Measurements from ENCODE around the gene TNIK.
"Not testable (repeated sequence)": the region's sequence is repeated elsewhere in the genome, so short reads cannot be mapped to it uniquely, and the experiment has no call there.

The TNIK gene

GRCh38 chr3:171384101-171384891 lies 75.9 kb downstream of the TNIK start:
- DNase-seq (ENCODE audit: low read depth in 2 of 2), result no peak

DNA sequence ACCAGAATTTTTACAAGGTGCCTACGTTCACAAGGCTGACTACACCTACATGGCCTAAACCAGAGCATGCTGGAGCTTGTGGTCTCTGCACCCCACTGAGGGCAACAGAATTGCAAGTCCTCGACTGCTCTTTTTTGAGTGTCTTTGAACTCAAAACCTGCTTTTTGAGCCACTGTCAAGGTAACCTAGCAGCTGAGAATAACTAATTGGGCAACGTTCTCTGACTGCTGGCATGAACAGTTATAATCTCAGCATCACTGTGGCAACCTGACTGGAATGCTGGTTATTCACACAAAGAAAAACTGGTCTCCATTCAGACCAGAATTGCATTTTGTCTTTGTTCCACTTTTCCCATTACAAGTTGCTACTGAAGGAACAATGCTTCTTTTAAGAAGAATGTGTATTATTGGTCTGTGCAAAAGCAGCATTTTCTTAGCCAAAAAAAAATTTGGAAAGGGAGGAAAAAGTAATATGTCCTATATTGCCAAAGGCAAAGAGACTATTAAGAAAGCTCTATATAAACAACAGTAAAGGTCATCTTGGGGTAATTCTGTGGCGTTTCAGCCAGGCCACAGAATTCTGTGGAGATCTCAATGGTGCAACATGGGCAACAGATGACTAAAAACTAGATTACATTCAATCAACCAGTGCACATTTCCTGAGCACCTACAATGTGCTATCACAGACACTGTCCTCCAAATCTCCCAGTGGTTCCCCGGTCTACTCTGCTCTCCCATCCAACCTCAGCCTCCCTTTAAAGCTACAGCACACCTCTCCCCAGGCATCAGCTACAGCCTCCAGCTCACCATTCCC lies 76.8 kb downstream of the TNIK start:
- no peak for DNase-seq (ENCODE audit: low read depth in 2 of 2)

- DNase-seq (ENCODE audit: low read depth in 2 of 2), result not testable (repeated sequence)
These were observed 77.9 kb downstream of the TNIK start for GRCh38 chr3:171382347-171382746.

GRCh38 chr3:171380711-171381425 lies 79.3 kb downstream of the TNIK start:
- DNase-seq (ENCODE audit: low read depth in 2 of 2), result no peak

DNA sequence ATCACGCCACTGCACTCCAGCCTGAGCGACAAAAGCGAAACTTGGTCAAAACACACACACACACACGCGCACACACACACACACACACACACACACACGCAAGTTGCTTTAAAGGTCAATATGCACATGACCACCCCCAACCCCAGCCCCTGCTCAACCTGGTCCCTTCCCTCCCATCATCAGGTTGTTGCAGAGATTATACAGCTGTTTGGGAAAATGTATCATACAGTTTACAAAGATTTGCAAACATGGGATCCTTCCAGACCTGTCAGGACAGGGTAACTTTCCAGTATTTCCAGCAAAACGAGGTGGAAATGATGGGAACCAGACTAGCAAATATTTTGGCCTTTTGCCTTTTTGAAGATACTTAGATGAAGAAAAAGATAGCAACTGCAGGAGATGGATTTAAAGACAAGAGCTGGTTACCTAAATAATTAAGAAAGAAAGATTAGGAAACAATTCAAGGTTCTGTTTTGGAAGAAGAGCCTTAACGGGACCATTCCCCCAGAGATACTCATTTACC lies 80.2 kb downstream of the TNIK start:
- DNase-seq (ENCODE audit: low read depth in 2 of 2), result no peak

DNA sequence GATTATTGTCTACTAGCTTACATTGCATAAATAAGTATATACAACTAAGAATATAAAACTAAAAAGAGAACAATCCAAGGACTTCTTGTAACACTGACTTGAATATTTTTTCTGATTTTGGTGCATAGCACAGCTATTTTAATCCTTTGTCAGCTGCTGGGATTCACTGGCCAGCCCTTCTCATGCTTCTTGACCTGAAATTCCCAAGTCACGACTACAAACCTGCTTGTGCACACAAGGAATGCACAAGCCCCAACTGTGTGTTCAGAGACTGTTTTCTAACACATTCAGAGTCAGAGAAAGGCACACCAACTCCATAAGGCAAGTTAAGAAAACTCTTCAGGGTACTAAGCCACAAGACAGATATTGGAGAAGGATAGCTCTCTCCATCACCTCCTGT lies 80.9 kb downstream of the TNIK start:
- peak in 1 of 2 experiments; percentile 50 for DNase-seq (ENCODE audit: low read depth in 2 of 2)

- DNase-seq (ENCODE audit: low read depth in 2 of 2), result no peak
These were observed 81.6 kb downstream of the TNIK start for GRCh38 chr3:171378586-171378985.

DNA sequence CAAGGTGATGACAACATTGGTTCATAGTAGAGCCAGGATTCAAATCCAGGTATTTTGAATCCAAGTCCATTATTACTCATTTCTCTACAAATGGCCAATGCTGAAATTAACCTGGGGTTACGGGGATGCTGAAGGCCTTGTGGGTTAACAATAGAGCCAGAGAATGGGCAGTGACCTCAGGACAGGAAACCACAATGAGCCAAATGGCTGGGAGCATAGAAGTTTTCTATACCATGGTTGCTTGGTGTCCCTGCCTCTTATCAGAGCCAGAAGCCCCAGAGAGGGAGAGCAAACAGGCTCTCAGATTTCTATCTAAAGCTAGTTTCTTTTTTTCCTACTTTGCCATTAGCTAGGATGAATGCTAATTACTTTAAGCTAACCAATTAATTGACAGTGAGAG lies 82.3 kb downstream of the TNIK start:
- no peak for DNase-seq (ENCODE audit: low read depth in 2 of 2)

DNA sequence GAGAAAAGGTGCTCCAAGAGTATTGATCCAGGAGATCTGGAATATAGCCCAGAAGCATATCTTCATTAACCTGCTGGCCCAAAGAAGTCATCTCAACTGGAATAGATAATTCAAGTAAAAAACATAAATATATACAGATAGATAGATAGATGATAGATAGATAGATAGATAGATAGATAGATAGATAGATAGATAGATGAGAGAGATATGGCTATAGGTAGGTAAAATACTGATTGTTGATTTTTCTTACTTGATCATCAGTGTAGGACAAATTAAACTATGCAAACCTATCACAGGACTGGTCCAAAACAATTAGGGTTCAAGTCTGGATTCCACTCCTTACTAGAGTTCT lies 83.6 kb downstream of the TNIK start:
- no peak for DNase-seq (ENCODE audit: low read depth in 2 of 2)

GRCh38 chr3:171375666-171376595 lies 84.3 kb downstream of the TNIK start:
- DNase-seq (ENCODE audit: low read depth in 2 of 2), result no peak

DNA sequence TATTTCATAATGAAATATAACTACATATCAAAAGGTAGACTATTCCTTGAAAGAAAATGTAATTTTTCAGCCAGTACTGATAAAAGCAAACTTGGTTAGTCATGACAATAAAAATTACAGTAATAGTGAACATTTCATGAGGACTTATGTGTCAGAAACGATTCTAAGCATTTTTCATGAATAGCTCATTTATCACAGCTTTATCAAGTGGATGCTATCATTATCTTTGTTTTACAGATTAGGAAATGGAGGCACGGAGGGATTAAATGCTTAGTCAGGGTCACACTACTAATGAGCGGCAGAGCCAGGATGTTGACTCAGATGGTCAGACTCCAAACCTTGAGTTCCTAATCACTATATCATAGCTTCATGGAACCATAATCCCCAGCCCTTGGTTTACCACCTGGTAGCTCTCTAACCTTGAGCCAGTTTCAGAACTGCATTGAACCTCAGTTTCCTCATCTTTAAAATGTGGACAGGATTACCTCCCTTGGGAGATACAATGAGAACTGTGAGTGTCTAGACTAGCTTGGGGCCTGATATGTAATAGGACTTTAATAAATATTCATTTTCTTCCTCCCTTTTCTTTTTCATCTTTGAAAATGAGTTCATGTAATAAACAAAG lies 85.4 kb downstream of the TNIK start:
- DNase-seq (ENCODE audit: low read depth in 2 of 2), result peak in 1 of 2 experiments; percentile 44

GRCh38 chr3:171374260-171374659 lies 85.9 kb downstream of the TNIK start:
- DNase-seq (ENCODE audit: low read depth in 2 of 2), result no peak

DNA sequence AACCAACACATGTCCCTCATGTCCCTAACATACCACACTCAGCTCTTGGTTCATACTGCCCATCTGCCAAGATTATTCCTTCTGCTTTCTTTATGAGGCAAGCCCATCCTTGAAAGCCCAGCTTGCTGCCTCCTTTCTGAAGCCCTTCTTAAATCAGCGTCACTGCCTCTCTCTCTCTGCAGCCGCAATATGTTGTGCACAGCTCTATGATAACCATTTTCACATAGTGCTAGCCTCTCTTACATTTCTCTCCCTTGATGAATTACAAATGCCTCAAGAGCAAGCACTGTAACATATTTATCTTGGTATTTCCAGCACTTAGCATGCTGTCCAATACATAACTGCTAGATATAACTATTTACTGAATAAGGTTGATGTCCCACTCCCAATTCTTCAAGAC lies 86.5 kb downstream of the TNIK start:
- no peak for DNase-seq (ENCODE audit: low read depth in 2 of 2)

- DNase-seq (ENCODE audit: low read depth in 2 of 2), result no peak
These were observed 87.5 kb downstream of the TNIK start for GRCh38 chr3:171372694-171373093.

- no peak for DNase-seq (ENCODE audit: low read depth in 2 of 2)
These were observed 88.9 kb downstream of the TNIK start for GRCh38 chr3:171371354-171371753.

DNA sequence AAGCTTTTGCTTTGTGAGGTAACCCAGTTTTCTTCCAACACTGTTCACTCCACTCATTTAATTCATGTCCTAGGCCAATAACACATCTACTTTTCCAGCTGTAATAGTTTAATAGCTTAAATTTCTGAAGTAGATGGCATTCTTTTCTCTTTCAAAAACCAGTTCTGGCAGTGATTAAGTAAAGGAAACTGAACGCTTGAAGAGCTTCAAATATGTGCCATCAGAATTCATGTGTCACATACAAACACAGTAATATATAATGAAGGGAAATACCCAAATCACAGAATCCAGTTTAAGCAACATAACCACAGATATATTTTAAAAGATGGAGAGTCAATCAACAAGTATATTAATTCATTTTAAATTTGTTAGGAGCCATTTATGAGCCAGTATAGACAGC lies 91.0 kb downstream of the TNIK start:
- DNase-seq (ENCODE audit: low read depth in 2 of 2), result no peak

GRCh38 chr3:171366738-171367137 lies 93.5 kb downstream of the TNIK start:
- DNase-seq (ENCODE audit: low read depth in 2 of 2), result not testable (repeated sequence)

GRCh38 chr3:171366043-171366442 lies 94.2 kb downstream of the TNIK start:
- no peak for DNase-seq (ENCODE audit: low read depth in 2 of 2)

DNA sequence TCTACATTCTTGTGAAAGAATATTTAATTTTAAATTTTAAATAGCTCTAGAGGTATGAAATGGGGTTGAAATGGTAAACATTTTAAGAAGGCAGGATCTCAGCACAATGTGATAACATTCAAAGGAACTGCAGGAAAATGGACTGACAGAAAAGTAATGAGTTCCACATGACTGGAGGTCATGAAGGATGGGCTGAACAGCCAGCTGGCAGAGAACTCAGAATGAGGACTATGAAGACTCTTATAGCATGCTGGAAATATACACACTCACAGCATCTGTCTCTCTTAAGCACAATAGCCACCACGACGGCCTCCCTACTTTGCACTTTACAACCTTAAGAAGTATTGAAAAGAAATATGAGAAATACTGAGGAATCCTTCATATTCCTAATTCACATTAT lies 94.7 kb downstream of the TNIK start:
- no peak for DNase-seq (ENCODE audit: low read depth in 2 of 2)

GRCh38 chr3:171364500-171364899 lies 95.7 kb downstream of the TNIK start:
- no peak for DNase-seq (ENCODE audit: low read depth in 2 of 2)

DNA sequence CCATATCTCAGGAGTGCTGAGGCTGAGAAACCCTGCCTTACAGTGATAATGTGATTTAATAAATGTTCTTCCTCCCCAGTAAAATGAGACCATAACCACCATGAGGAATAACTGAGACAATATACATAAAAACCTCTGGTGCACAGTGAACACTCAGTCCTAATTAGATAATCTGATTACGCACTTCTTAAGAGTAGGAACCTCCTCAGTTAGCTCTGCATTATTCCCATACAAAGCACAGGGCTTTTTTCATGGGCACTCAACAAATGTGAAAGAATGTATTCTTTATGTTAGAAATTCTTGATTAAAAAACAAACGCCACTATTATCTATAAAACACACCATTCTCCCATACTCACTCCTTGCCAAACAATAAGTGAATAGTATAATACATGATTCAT lies 97.0 kb downstream of the TNIK start:
- DNase-seq (ENCODE audit: low read depth in 2 of 2), result no peak
